ENCODE results near the gene PSMA6.
"Not testable (repeated sequence)": the region's sequence is repeated elsewhere in the genome, so short reads cannot be mapped to it uniquely, and the experiment has no call there.

The PSMA6 gene

GRCh38 chr14:35326375-35326774 lies 34.2 kb downstream of the PSMA6 start:
- no peak for DNase-seq (ENCODE audit: low spot score)

DNA sequence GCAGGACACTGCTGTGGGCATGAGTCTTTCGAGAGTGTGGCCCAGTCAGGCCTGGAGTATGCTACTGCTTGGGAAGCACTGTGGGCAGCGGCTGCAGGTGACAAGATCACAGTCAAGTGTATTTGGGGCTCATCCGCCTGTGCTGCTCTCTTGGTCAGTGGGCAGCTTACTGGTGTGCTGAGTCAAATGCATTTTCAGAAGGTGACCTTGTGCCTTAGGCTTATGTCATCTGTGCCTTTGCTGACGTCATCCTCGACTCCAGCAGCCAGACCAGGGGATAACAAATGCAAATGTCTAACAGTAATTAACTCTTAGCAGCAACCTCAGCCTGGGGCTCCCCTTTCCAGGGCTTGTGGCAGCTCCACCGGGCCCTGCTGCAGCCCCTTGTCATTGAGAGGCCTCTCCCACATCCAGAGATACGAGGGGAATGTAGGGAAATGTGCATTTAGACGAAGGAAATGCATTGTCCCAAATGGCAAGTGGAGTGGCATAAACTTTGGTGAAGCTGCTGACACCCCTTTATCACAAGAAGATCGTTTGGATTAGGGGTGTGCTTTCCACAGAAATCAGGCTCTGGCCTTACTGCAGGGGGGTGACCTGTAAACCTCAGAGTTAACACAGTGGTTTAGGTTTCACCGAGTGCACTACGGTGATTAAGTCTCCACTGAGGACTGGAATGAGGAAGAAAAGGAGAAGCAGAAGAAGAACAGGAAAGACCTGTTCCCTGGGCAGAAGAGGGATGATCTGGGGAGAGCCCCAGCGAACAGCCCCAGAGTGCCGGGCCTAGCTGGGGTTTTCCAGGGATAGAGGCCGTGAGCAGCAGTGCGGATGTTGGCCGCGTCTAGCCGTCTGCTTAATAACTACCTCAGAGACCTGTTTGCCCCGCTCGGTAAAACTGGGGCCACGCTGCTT lies 39.7 kb downstream of the PSMA6 start:
- no peak for DNase-seq (ENCODE audit: low spot score)

DNA sequence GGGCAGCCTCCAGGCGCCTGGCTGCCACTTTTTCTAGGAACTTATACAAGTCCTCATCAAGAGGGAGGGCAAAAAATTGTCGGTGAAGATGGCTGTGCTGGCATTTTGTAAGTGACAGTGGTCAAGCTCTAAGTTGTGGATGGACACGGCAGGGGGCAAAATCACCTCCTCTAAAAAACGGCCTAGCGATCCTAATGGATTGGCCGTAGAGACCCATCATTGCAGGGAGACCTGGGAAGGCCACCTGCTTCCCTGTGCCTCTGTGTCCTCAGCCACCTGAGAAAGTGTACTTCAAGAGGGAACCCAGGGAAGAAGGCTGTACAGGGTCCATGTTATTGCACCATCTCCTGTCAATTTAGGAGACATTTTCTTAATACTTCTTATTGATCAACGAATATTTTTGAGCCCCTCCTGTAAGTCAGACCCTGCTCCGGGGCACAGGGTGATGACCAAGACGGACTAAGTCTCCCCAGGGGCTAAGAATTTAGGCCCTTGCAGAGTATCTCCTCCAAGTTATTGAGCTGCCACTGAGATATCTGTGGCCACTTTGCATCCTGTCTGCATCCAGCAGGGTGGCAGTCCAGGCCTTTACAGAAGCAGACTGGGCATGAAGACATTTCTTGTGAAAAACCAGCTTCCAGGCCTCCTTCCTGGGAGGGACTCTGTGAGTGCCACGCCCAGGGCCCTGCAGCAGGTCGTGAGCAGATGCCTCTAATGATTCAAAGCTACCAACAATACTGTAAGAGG lies 40.5 kb downstream of the PSMA6 start:
- no peak for DNase-seq (ENCODE audit: low spot score)

DNA sequence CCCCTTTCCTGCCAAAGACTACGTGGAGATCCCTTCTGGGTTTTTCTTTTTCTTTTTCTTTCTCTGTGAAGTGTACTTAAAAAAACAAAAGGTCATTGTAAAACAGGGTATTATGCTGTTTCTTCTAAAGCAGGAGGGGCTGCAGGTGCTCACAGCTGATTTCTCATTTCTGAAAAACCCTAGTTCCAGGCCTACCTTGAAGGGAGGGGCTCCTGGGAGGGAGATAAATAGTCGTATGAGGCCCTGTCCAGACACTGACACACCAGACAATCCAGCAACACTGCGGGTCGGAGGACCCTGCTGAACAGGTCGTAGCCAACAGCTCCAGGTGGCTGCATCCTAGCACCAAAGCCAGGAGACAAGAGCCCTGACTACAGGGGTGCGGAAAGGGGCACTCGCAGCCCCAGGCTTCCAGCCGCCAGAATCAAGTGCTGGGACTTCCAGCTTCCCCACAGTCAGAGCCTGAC lies 41.1 kb downstream of the PSMA6 start:
- no peak for DNase-seq (ENCODE audit: low spot score)

- DNase-seq (ENCODE audit: low spot score), result no peak
These were observed 41.9 kb downstream of the PSMA6 start for GRCh38 chr14:35333797-35334743.

GRCh38 chr14:35335388-35336092 lies 43.4 kb downstream of the PSMA6 start:
- no peak for DNase-seq (ENCODE audit: low spot score)

DNA sequence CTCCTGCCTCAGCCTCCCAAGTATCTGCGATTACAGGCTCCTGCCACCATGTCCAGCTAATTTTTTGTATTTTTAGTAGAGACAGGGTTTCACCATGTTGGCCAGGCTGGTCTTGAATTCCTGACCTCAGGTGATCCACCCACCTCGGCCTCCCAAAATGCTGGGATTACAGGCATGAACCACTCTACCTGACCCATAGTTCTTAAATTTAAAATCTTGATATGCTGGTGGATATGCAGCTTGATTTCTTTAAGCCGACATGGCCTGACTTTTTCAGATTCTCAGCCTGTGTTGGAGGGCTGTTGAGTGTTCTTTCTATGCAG lies 44.0 kb downstream of the PSMA6 start:
- not testable (repeated sequence) for DNase-seq (ENCODE audit: low spot score)

- DNase-seq (ENCODE audit: low spot score), result no peak
These were observed 44.5 kb downstream of the PSMA6 start for GRCh38 chr14:35336494-35337268.

DNA sequence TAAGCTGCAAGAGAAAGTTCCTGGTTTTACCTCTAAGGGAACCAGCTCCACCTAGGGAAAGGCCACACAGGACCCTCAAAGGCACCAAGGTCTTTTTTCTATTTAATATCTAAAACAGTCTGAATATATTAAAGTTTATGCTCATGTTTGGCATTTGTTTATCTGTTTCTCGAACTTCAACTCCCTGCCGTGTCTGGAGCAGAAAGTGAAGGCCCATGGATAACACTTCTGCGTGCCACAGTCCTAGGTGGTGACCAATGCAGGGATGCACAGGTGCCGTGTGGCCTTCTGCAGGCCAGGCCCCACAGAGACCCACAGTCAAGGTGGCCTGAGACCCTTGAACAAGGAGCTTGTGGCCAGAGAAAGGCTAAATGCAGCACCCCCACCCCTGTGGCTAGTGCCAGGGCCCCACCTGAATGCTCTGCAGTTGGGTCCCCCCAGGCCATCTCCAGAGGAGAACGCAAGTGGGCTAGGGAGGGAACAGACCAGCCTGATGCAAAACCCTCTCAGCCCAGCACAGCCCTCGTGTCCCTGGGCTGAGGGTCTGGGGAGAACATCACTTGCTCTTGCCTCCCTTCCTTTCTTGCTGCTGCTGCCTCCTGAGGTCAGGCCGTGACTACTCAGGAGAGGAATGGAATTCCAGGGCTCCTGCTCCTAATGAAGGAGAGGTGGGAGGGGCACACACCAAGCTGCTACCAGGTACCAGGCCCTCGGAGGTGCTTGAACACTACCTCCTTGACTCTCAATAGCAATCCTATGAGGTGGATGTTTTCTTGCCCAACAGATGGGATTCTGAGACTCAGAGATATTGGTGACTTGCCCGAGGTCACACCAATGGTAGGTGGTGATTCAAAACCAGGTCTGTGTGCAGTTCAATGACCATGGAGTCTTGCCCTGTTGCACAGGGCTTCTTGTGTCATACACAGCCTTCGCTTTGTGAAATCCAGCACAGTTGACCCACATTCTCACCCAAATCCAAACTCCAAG lies 45.4 kb downstream of the PSMA6 start:
- no peak for DNase-seq (ENCODE audit: low spot score)

DNA sequence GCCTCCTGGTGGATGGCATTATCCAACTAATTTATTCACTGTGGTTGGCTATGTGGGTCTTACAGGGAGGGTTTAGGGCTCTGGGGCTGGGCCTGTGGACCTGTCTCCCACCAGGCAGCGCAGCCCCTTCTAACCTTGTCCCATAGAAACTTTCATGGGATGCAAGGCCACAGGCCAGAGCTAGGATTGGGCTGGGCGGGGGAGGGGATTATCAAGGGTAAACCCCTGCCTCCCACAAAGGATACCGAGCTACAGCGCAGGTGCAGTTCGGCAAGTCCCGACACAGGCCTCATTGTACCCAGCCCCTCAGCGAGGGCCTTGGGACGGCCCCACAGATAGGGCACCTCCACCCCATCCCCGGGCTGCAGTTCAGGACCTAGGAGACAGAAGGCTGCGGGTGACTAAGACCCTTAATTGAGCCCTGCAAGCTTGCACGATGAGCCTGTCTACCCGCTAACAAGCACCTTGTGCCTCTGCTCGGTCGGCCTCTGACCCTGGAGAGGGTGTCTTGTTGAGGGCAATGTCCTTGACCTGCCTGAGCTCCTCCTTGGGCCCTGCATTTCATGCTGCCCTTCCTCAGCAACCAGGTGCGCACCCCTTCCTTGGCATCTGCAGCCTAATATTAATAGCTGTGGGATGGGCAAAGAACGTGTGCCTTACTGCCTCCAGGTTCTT lies 46.7 kb downstream of the PSMA6 start:
- no peak for DNase-seq (ENCODE audit: low spot score)

DNA sequence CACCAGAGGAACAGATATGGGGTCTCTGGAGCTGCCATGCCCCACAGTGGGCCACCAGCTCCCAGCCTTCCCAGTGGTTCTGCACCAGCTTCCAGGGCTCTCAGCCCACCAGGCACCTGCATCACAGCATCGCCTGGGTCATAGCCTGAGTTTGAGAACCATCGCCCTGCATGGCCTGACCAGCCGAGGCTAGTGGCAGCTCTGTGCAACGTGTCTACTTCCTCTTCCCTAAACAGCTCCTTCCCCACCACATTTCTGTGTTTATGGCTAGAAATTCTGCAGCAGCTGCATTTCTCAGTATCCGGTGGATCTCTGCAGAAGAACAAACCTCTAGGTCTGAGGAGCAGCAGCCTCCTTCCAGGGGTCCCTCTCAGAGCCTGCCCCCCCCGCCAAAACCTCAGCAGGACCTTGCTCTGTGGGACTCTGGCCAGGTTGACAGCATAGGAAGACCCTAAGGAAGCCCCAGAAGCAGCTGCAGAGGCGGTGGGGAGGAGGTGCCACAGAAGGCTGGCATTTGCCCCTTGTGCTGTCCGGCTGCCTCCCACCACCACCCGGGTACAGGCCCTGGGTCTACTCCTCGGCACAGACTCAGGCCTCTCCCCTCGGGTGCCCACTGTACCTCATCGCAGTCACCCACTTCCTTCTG lies 47.7 kb downstream of the PSMA6 start:
- no peak for DNase-seq (ENCODE audit: low spot score)

DNA sequence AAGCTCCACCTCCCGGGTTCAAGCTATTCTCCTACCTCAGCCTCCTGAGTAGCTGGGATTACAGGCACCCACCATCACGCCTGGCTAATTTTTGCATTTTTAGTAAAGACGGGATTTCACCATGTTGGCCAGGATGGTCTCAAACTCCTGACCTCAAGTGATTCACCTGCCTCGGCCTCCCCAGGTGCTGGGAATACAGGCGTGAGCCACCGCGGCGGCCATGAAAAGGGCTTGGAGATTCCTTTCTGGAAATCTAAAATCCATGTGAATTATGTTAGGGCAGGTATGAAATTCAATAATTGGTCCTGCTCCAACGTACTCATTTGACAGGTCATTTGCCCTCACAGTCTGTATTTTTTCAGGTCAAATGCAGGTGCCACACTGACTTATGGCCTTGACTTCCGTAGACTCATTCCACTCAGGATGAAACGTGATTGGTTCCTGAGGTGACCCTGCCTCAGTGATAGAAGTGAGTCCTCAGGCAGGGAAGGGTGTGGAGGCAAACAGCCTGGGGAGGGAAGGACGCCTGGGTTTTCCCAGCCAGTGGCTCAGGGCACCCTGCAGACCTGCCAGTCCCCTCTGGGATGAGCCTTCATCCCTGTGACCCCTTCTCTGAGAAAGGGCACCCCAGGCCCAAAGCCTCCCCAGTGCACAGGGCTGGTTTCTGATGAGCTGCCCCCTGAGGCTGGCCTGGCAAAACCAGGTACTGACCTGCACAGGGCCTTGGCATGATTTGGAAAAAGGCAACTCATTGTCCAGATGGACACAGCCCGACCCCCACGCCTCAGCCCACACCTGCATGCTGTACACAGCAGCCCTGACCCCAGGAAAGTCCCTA lies 48.7 kb downstream of the PSMA6 start:
- DNase-seq (ENCODE audit: low spot score), result no peak

GRCh38 chr14:35341454-35341750 lies 49.2 kb downstream of the PSMA6 start:
- no peak for DNase-seq (ENCODE audit: low spot score)

GRCh38 chr14:35341751-35342488 lies 49.7 kb downstream of the PSMA6 start:
- peak; percentile 80 for DNase-seq (ENCODE audit: low spot score)

DNA sequence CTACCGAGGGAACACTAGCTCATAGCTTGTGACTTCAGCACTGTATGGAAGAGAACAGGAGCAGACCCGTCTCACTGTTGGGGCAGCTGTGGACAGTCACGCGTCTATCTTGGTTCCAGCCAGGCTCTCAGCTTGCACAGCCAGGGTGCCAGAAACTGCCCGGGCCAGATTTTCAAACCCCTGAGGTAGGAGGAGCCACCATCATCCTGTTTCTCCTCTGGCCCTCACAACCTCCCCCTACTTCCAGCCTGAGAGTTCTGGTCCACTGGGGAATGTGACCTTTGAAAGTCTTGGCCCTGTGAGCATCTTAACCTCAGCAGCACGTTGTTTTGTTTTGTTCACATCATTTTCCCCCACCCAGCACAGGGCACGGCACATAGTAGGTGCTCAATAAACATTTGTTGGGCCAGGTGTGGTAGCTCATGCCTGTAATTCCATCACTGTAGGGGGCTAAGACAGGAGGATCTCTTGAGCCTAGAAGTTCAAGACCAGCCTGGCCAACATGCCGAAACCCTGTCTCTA lies 50.4 kb downstream of the PSMA6 start:
- no peak for DNase-seq (ENCODE audit: low spot score)

DNA sequence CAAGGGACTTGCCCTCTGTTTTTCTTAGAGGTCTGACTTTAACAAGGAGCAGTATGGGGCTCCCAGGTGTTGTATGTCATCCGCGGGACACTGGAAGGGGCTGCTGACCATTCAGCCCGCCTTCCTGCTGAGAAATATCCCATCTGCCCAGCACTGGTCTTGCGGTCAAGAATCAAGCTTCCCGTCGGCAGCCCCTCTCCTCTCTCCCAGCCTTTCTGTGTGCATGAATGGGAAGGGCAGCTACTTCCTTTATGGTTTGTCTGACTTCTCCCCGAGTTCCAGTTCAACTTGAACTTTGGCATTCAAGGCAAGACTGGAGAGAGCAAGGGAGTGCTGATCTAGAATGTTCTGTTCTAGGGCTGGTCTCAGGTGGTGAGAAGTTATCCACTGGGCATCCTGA lies 51.5 kb downstream of the PSMA6 start:
- no peak for DNase-seq (ENCODE audit: low spot score)

All from hematopoietic multipotent progenitor cell treated with erythropoietin and hydrocortisone succinate and interleukin-3 and kit ligand, for 15 days (in vitro differentiated cells).